ENCODE data around the gene SLC35F6. TPM values are rescaled to one million over a fixed set of nuclear protein-coding genes. Genes with fewer than 3 reads are reported as not detected.

SLC35F6 gene
- total and polyA plus RNA-seq, 9 of the 15 experiments (the other 6 are each of a cell fraction or from before 2014, with no cell fraction given): 11.9 to 47.3 (median 22.5) TPM

DNA sequence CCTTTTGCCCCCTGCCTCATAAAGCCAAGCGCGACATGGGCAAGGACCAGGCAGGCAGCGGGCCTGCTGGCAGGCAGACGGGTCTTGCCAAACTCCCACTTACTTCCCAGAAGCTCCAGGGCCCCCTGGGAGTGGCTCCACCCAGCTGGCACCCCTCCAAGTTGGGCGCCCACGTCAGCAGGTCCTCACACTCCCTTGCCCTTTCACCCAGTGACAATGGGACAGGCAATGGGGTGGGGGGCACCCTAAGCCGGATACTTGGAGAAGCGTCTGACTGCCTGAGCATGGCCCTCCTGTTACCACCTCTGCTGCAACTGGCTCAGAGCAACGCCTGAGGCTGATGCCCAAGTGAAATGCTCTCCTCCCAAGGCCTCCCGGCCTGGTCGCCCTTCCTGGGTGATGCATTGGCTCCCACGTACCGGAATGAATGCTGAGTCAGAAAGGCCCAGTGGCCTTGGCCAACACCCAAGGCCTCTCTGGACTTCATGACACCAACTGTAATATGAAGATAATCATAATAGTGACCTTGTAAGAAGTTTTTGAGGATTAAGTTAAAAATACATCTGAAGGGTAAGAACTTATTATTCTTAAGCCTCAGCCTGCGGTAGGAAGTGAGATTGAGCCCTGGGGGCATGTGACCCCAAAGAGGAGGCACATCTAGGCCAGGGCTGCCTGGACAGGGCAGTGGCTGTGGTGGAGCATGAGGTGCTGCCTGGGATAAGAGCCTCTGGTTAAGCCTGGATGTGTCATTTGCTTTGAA, 39.9 kb upstream of the SLC35F6 start (continued):
- TF ChIP-seq, protein P1, sequence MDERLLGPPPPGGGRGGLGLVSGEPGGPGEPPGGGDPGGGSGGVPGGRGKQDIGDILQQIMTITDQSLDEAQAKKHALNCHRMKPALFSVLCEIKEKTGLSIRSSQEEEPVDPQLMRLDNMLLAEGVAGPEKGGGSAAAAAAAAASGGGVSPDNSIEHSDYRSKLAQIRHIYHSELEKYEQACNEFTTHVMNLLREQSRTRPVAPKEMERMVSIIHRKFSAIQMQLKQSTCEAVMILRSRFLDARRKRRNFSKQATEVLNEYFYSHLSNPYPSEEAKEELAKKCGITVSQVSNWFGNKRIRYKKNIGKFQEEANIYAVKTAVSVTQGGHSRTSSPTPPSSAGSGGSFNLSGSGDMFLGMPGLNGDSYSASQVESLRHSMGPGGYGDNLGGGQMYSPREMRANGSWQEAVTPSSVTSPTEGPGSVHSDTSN (CRISPR knock-in tag; IDR thresholded peaks at IDR 0.05; ENCODE audit: low read depth): no peak
- TF ChIP-seq, protein P1 (tag; conservative IDR thresholded peaks at IDR 0.05; ENCODE audit: low read depth): 0 out of 2 replicates have a peak, but pooled peaks have one; percentile 21
- peak; percentile 93 for TF ChIP-seq NFE2 (IDR thresholded peaks at IDR 0.05; ENCODE audit: low read depth)
- TF ChIP-seq ZNF146 (CRISPR knock-in tag; IDR thresholded peaks at IDR 0.05; ENCODE audit: unreplicated experiment): no peak
- TF ChIP-seq, protein P2, sequence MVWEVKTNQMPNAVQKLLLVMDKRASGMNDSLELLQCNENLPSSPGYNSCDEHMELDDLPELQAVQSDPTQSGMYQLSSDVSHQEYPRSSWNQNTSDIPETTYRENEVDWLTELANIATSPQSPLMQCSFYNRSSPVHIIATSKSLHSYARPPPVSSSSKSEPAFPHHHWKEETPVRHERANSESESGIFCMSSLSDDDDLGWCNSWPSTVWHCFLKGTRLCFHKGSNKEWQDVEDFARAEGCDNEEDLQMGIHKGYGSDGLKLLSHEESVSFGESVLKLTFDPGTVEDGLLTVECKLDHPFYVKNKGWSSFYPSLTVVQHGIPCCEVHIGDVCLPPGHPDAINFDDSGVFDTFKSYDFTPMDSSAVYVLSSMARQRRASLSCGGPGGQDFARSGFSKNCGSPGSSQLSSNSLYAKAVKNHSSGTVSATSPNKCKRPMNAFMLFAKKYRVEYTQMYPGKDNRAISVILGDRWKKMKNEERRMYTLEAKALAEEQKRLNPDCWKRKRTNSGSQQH (CRISPR knock-in tag; IDR thresholded peaks at IDR 0.05): no peak
- no peak for TF ChIP-seq SLC30A9 (CRISPR knock-in tag; IDR thresholded peaks at IDR 0.05)
- TF ChIP-seq ZNF3 (CRISPR knock-in tag; IDR thresholded peaks at IDR 0.05): no peak
- TF ChIP-seq PTTG1 (tag; IDR thresholded peaks at IDR 0.05; ENCODE audit: low read depth): no peak
- TF ChIP-seq TSC22D4 (tag; IDR thresholded peaks at IDR 0.05): no peak
- TF ChIP-seq NFYB (IDR thresholded peaks at IDR 0.05; ENCODE audit: extremely low read depth, insufficient read length): no peak
- peak; percentile 67 for TF ChIP-seq RBBP5 (IDR thresholded peaks at IDR 0.05; ENCODE audit: borderline replicate concordance, insufficient read depth, low read length, poor library complexity, severe bottlenecking)
- TF ChIP-seq, protein P3, sequence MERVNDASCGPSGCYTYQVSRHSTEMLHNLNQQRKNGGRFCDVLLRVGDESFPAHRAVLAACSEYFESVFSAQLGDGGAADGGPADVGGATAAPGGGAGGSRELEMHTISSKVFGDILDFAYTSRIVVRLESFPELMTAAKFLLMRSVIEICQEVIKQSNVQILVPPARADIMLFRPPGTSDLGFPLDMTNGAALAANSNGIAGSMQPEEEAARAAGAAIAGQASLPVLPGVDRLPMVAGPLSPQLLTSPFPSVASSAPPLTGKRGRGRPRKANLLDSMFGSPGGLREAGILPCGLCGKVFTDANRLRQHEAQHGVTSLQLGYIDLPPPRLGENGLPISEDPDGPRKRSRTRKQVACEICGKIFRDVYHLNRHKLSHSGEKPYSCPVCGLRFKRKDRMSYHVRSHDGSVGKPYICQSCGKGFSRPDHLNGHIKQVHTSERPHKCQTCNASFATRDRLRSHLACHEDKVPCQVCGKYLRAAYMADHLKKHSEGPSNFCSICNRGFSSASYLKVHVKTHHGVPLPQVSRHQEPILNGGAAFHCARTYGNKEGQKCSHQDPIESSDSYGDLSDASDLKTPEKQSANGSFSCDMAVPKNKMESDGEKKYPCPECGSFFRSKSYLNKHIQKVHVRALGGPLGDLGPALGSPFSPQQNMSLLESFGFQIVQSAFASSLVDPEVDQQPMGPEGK (CRISPR knock-in tag; IDR thresholded peaks at IDR 0.05; ENCODE audit: borderline replicate concordance): no peak
- TF ChIP-seq, protein P4, sequence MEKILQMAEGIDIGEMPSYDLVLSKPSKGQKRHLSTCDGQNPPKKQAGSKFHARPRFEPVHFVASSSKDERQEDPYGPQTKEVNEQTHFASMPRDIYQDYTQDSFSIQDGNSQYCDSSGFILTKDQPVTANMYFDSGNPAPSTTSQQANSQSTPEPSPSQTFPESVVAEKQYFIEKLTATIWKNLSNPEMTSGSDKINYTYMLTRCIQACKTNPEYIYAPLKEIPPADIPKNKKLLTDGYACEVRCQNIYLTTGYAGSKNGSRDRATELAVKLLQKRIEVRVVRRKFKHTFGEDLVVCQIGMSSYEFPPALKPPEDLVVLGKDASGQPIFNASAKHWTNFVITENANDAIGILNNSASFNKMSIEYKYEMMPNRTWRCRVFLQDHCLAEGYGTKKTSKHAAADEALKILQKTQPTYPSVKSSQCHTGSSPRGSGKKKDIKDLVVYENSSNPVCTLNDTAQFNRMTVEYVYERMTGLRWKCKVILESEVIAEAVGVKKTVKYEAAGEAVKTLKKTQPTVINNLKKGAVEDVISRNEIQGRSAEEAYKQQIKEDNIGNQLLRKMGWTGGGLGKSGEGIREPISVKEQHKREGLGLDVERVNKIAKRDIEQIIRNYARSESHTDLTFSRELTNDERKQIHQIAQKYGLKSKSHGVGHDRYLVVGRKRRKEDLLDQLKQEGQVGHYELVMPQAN (IDR thresholded peaks at IDR 0.05; ENCODE audit: borderline replicate concordance): no peak
- TF ChIP-seq CBFA2T2 (conservative IDR thresholded peaks at IDR 0.05): peak; percentile 18
- TF ChIP-seq GTF2A2 (tag; IDR thresholded peaks at IDR 0.05): no peak
- no peak for TF ChIP-seq KAT8 (IDR thresholded peaks at IDR 0.05; ENCODE audit: low read depth)
- TF ChIP-seq PTBP1 (IDR thresholded peaks at IDR 0.05; ENCODE audit: low read depth, low read length): no peak
- TF ChIP-seq RFX1 (IDR thresholded peaks at IDR 0.05): no peak
- no peak for TF ChIP-seq SMAD3 (CRISPR knock-in tag; conservative IDR thresholded peaks at IDR 0.05)
- no peak for TF ChIP-seq ZNF143 (CRISPR knock-in tag; IDR thresholded peaks at IDR 0.05)
- TF ChIP-seq CXXC5 (CRISPR knock-in tag; IDR thresholded peaks at IDR 0.05): peak; percentile 43; the same call in 1 of the 2 replicates

Data from K562 (cell line).